Neuronal stem cell (in vitro differentiated cells): ENCODE measurements around the gene EGLN2.
A peak's percentile ranks its signal among the peaks of the same experiment; 100 is the strongest.
"Not testable (repeated sequence)": the region's sequence is repeated elsewhere in the genome, so short reads cannot be mapped to it uniquely, and the experiment has no call there.

Experiments
- DNase-seq: peaks from one replicate; pipeline ENCODE4 v3.0.0-alpha.2; 2013; ENCODE audit warnings: low spot score
- H2AFZ ChIP-seq: one replicate; pipeline ENCODE4 v1.6.1; 2013; ENCODE audit warnings: mild to moderate bottlenecking, low read length, inconsistent platforms
- H2AK5ac ChIP-seq: 2 replicates; pipeline ENCODE4 v1.6.1; 2013; ENCODE audit warnings: low read depth, mild to moderate bottlenecking, inconsistent platforms, low read length, moderate library complexity, mixed read lengths
- H2BK120ac ChIP-seq: 2 replicates; pipeline ENCODE4 v1.6.1; 2013; ENCODE audit warnings: low read depth, mild to moderate bottlenecking, inconsistent platforms, low read length, moderate library complexity, mixed read lengths
- H2BK12ac ChIP-seq: one replicate; pipeline ENCODE4 v1.6.1; 2013; ENCODE audit warnings: low read length, inconsistent platforms
- H2BK15ac ChIP-seq: 2 replicates; pipeline ENCODE4 v1.6.1; 2013; ENCODE audit warnings: mild to moderate bottlenecking, low read length, inconsistent platforms, mixed read lengths
- H2BK5ac ChIP-seq: one replicate; pipeline ENCODE4 v1.6.1; 2013; ENCODE audit warnings: inconsistent platforms, mild to moderate bottlenecking, low read length, moderate library complexity
- H3K14ac ChIP-seq: one replicate; pipeline ENCODE4 v1.6.1; 2013; ENCODE audit warnings: low read length, inconsistent platforms
- H3K18ac ChIP-seq: 2 replicates; pipeline ENCODE4 v1.6.1; 2013; ENCODE audit warnings: low read length, inconsistent platforms
- H3K23ac ChIP-seq: 2 replicates; pipeline ENCODE4 v1.6.1; 2013; ENCODE audit warnings: low read depth, mild to moderate bottlenecking, mixed read lengths, low read length, inconsistent platforms; ENCODE audit not compliant: poor library complexity
- H3K27ac ChIP-seq: replicated peaks from 3 replicates; pipeline ENCODE4 v1.5.1; 2013; ENCODE audit warnings: low read length, inconsistent platforms
- H3K27me3 ChIP-seq, 3 experiments: 2 replicates each; pipeline ENCODE4 v1.6.1; 2013; ENCODE audit warnings: low read length in 3 of 3, mild to moderate bottlenecking in 2 of 3, inconsistent platforms in 1 of 3, low read depth in 1 of 3, mixed read lengths in 1 of 3, moderate library complexity in 1 of 3; ENCODE audit not compliant: control insufficient read depth in 3 of 3, insufficient read depth in 3 of 3
- H3K36me3 ChIP-seq, 2 donors: replicated peaks in 1 of 2; 2 replicates each; pipeline ENCODE4 v1.6.1; 2013; ENCODE audit warnings: low read length in 2 of 2; ENCODE audit not compliant: control insufficient read depth in 2 of 2, insufficient read depth in 2 of 2
- H3K4ac ChIP-seq: 2 replicates; pipeline ENCODE4 v1.6.1; 2013; ENCODE audit warnings: inconsistent platforms, mild to moderate bottlenecking, low read length, moderate library complexity
- H3K4me1 ChIP-seq, 2 donors: 1 replicate in 1 of 2; 2 replicates in 1 of 2; pipeline ENCODE4 v1.6.1; 2013; ENCODE audit warnings: low read length in 2 of 2, low read depth in 1 of 2; ENCODE audit not compliant: control insufficient read depth in 2 of 2, insufficient read depth in 1 of 2
- H3K4me2 ChIP-seq: one replicate; pipeline ENCODE4 v1.6.1; 2013; ENCODE audit warnings: mild to moderate bottlenecking, low read length, inconsistent platforms; ENCODE audit not compliant: insufficient read depth, poor library complexity, severe bottlenecking
- H3K4me3 ChIP-seq, 2 donors: 2 replicates each; pipeline ENCODE4 v1.5.1; 2013; ENCODE audit warnings: low read length in 2 of 2, mild to moderate bottlenecking in 2 of 2, inconsistent platforms in 1 of 2, moderate library complexity in 1 of 2
- H3K79me1 ChIP-seq: one replicate; pipeline ENCODE4 v1.6.1; 2013; ENCODE audit warnings: low read depth, mild to moderate bottlenecking, inconsistent platforms, low read length, moderate library complexity
- H3K9ac ChIP-seq: one replicate; pipeline ENCODE4 v1.6.1; 2013; ENCODE audit warnings: mild to moderate bottlenecking, low read depth, low read length, inconsistent platforms; ENCODE audit not compliant: poor library complexity
- H3K9me3 ChIP-seq, 2 donors: replicated peaks in 1 of 2; 2 replicates each; pipeline versions ENCODE3 to v1.6.1; 2013; ENCODE audit warnings: low read length in 2 of 2, mild to moderate bottlenecking in 2 of 2, inconsistent platforms in 1 of 2, low read depth in 1 of 2, mixed read lengths in 1 of 2, moderate library complexity in 1 of 2; ENCODE audit not compliant: control insufficient read depth in 2 of 2, insufficient read depth in 1 of 2
- H4K8ac ChIP-seq: one replicate; pipeline ENCODE4 v1.6.1; 2013; ENCODE audit warnings: low read depth, mild to moderate bottlenecking, inconsistent platforms, low read length, moderate library complexity
- H4K91ac ChIP-seq: one replicate; pipeline ENCODE4 v1.6.1; 2013; ENCODE audit warnings: low read length, low read depth, mild to moderate bottlenecking, inconsistent platforms; ENCODE audit not compliant: poor library complexity
- WGBS, 2 donors: extraction: QIAGEN DNeasy Blood & Tissue Kit; methylation state at CpG; one replicate each; pipeline ENCODE4 v1.1.7; 2013; ENCODE audit warnings: missing lambda C conversion rate in 2 of 2, mixed read lengths in 1 of 2; ENCODE audit not compliant: insufficient read length in 2 of 2, insufficient replicate concordance in 1 of 2; ENCODE audit errors: extremely low coverage in 2 of 2; 5-methylcytosine and 5-hydroxymethylcytosine counted together

The EGLN2 gene

GRCh38 chr19:40822161-40822560 lies 23.2 kb downstream of the EGLN2 start:
- Histone ChIP-seq H3K4me3 (no peak overlapping the region), H4K8ac (no peak overlapping the region), H2BK15ac (no peak overlapping the region), H2BK120ac (no peak overlapping the region), H3K23ac (no peak overlapping the region), H3K27ac (no peak overlapping the region), H2AK5ac (no peak overlapping the region), H3K4me1 (peaks cover 2 to 10% of the 10 kb centered on the region in 2 donors), H3K18ac (peak overlapping the region; percentile 59), H3K36me3 (peaks cover 3 to 5% of the 10 kb centered on the region in 2 donors), H3K27me3 (no peaks in the 10 kb centered on the region), H3K4ac (no peak overlapping the region), H3K79me1 (no peaks in the 10 kb centered on the region), H3K9ac (no peak overlapping the region), H4K91ac (no peak overlapping the region), H3K14ac (no peak overlapping the region), H2BK5ac (no peak overlapping the region), H3K9me3 (peaks cover 0 to 2% of the 10 kb centered on the region in 2 donors), H3K4me2 (no peak overlapping the region), H2BK12ac (no peak overlapping the region), H2AFZ (no peak overlapping the region)
- DNase-seq = no peak
- no CpG with 5 or more reads among the region's 22 CpGs for WGBS, 2 donors

GRCh38 chr19:40822704-40823553 lies 23.9 kb downstream of the EGLN2 start:
- H2BK120ac ChIP-seq, H3K4me3 ChIP-seq, H2BK15ac ChIP-seq, H4K91ac ChIP-seq, H4K8ac ChIP-seq, H2AFZ ChIP-seq, H3K27me3 ChIP-seq, H3K9me3 ChIP-seq, H3K36me3 ChIP-seq, H3K9ac ChIP-seq, H2AK5ac ChIP-seq, H3K4me2 ChIP-seq, H2BK5ac ChIP-seq, DNase-seq, H3K4ac ChIP-seq, H3K14ac ChIP-seq, H3K23ac ChIP-seq, H3K79me1 ChIP-seq, H2BK12ac ChIP-seq, H3K27ac ChIP-seq, H3K4me1 ChIP-seq: not testable (repeated sequence)
- WGBS, 2 donors = no CpG with 5 or more reads among the region's 9 CpGs
- H3K18ac ChIP-seq = peak overlapping the region; percentile 17

GRCh38 chr19:40824916-40825315 lies 25.9 kb downstream of the EGLN2 start:
- H3K9ac ChIP-seq, H3K14ac ChIP-seq, H3K4ac ChIP-seq, H3K4me2 ChIP-seq, H3K23ac ChIP-seq, H2AFZ ChIP-seq, H3K36me3 ChIP-seq, H3K9me3 ChIP-seq, DNase-seq, H3K18ac ChIP-seq, H3K27me3 ChIP-seq, H2BK15ac ChIP-seq, H3K79me1 ChIP-seq, H4K91ac ChIP-seq, H2BK5ac ChIP-seq, H2BK12ac ChIP-seq, H3K4me1 ChIP-seq, H2AK5ac ChIP-seq, H4K8ac ChIP-seq, H2BK120ac ChIP-seq, H3K27ac ChIP-seq, H3K4me3 ChIP-seq: not testable (repeated sequence)
- WGBS, 2 donors = no CpG with 5 or more reads among the region's 16 CpGs

GRCh38 chr19:40825460-40826095 lies 26.6 kb downstream of the EGLN2 start:
- not testable (repeated sequence) for H3K4me3 ChIP-seq, H3K14ac ChIP-seq, H2AK5ac ChIP-seq, H3K27ac ChIP-seq, H3K79me1 ChIP-seq, H3K18ac ChIP-seq, H4K8ac ChIP-seq, H2BK15ac ChIP-seq, H3K9ac ChIP-seq, H2AFZ ChIP-seq, H3K9me3 ChIP-seq, H3K4me1 ChIP-seq, H2BK12ac ChIP-seq, H3K27me3 ChIP-seq, H3K4ac ChIP-seq, H3K23ac ChIP-seq, DNase-seq, H3K36me3 ChIP-seq, H3K4me2 ChIP-seq, H4K91ac ChIP-seq, H2BK5ac ChIP-seq, H2BK120ac ChIP-seq
- no CpG with 5 or more reads among the region's 6 CpGs for WGBS, 2 donors
